ENCODE results near the gene AKAP8L.

AKAP8L gene

DNA sequence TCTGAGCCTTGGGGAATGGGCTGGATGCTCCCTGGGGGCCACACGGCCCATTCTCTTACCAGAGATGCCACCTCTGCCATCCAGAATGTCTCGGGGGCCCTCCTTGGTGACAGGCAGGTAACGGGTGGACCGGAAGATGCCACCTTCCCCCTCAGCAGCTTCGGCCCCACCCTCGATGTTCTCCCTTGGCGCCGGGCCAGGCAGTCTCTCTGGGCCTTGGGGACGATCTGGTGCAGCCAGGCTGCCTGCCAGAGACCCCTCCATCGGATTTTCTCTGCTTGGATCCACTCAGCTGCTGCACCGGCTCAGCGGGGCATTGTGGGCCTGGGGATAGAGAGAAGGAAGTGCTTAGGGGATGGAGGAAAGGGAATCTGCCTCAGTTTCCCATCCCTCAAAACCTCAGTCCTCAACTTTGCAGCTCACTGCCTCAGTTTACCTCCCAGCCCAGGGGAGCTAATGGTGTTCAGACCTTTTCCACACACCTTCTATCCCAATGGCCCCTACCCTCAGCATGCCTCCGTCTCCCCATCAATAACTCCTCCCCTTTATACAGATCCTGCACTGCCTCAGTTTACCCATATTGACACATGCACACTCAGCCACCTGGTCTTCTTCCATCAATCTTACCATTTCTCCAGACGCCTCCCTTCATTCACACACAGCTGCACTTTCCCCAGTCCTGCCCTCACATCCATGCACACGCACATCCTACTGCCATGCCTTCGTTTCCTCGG is 29.4 kb upstream of the AKAP8L start:
- no peak for DNase-seq (ENCODE audit: low read depth)
- TF ChIP-seq, protein P1, sequence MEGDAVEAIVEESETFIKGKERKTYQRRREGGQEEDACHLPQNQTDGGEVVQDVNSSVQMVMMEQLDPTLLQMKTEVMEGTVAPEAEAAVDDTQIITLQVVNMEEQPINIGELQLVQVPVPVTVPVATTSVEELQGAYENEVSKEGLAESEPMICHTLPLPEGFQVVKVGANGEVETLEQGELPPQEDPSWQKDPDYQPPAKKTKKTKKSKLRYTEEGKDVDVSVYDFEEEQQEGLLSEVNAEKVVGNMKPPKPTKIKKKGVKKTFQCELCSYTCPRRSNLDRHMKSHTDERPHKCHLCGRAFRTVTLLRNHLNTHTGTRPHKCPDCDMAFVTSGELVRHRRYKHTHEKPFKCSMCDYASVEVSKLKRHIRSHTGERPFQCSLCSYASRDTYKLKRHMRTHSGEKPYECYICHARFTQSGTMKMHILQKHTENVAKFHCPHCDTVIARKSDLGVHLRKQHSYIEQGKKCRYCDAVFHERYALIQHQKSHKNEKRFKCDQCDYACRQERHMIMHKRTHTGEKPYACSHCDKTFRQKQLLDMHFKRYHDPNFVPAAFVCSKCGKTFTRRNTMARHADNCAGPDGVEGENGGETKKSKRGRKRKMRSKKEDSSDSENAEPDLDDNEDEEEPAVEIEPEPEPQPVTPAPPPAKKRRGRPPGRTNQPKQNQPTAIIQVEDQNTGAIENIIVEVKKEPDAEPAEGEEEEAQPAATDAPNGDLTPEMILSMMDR (IDR thresholded peaks at IDR 0.05; ENCODE audit: insufficient read depth, low read depth, low read length, missing control alignments), result no peak
- H3K4me3 ChIP-seq (ENCODE audit: low read depth, low read length), result no peak overlapping the region

DNA sequence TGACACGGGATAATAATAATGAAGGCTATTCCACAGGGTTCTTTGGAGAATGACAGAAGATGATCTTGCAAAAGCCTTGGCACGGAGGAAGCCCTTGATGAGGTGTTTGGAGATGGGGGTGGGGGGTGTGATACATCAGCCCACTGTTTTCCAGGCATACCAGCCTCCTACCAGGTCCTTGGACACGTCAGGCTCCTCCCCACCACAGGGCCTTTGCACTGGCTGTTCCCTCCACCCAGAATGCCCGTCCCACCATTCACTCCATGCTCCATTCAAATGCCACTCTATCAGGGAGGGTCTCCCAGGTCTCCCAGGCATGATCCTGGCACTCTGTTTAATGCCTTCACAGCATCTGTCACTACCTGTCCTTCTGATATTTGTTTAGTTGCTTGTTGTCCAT is 28.3 kb upstream of the AKAP8L start:
- DNase-seq (ENCODE audit: low read depth), result no peak
- TF ChIP-seq, protein P1 (IDR thresholded peaks at IDR 0.05; ENCODE audit: insufficient read depth, low read depth, low read length, missing control alignments), result no peak

DNA sequence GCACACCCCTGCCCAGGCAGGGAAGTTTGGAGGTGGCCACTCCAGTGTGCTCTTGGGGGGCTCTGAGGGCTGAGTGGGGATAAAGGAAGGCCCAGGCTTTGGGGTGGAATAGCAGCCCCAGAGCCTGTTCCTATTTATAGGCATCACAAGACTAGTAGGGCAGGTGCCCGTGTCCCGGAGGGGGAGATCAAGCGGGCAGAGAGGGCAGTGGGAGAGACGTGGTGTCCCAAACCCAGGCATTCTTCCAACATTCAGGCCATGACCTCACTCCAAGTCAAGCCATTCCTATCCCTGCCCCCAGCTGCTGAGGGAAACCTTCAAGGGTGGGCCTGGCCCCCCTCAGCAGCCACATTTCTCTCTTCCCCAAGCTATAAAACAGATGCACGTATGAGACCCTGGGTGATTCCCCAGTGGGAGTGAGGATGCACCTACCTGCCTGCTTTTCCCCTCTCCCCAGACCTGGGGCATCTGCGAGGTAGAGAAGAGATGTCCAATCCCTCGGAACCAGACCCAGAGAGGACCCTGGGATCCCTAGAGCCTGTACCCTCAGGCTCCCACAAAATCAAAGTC is 27.1 kb upstream of the AKAP8L start:
- no peak overlapping the region for H3K4me3 ChIP-seq (ENCODE audit: low read depth, low read length)
- no peak for DNase-seq (ENCODE audit: low read depth)
- TF ChIP-seq, protein P1 (IDR thresholded peaks at IDR 0.05; ENCODE audit: insufficient read depth, low read depth, low read length, missing control alignments), result no peak

More for the DNA sequence above, 28.3 kb upstream of the AKAP8L start:
- H3K4me3 ChIP-seq (ENCODE audit: low read depth, low read length), result no peak overlapping the region

DNA sequence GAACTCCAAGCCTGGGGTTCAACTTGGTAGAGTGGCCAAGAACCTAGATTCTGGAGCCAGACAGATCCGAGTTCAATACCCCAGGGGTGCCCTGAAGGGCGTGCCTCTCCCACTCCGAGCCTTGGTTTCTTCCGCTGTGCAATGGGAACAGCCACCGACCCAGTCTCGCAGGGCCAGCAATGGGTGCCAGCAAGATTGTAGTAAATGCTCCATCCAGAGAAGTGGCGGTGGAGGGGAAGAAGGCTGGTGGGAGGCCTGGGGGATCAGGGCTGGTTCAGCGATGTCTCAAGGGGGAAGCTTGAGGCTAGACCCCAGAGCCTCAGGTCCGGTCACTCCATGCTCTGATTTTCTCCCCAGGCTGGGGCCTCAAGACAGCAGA is 26.4 kb upstream of the AKAP8L start:
- DNase-seq (ENCODE audit: low read depth), result no peak
- H3K4me3 ChIP-seq (ENCODE audit: low read depth, low read length), result no peak overlapping the region
- TF ChIP-seq, protein P1 (IDR thresholded peaks at IDR 0.05; ENCODE audit: insufficient read depth, low read depth, low read length, missing control alignments), result no peak

DNA sequence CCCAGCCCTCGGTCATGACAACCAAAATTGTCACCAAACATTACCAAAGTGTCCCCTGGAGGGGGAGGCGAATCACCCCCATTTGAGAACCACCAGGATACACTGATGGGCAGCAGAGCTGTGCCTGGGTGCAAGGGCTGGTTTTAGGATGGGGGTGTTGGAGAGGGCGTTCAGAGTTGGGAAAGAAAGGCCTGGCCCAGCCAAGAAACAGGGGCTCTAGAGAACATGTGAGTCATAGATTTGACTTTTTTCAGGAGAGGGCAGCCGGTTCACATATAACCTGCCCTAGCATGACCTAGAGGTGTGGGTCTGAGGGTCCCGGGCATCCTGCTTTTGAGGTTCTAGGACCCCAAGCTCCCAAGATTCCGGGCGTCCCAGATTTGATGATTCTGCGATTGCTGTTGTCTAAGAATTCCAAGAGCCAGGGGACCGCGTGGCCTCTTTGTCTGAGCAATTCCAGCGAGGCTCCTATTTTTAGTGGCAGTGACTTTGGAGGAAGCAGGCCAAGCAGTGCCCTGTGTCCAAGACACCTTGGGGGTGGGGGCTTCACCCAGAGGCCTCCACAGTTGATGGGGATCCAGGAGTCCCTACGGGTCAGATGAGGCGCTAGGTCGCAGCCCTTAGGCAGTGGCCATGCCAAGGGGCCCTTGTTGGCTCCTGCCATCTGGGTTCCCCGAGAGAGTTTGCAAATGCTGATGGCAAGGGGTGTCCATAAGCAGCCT is 25.9 kb upstream of the AKAP8L start:
- TF ChIP-seq, protein P1 (IDR thresholded peaks at IDR 0.05; ENCODE audit: insufficient read depth, low read depth, low read length, missing control alignments), result no peak
- DNase-seq (ENCODE audit: low read depth), result no peak

DNA sequence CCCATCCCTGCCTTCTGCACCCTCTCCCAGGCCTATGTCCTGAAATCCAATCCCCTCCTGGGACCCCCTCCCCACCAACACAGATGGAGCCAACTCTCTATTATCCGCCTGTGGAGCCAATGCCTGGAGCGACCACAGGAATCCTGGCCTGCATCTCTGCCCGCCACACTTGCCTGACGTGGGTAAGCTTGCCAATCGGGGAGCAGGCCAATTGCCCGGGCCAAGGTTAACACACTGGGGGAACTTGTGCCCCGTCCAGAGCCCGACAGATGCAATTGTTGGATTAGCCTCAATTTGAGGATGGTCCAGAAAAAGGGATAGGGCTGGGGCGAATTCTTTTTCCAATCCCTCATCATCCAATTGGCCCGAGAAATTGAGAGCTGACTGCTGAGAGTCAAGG is 25.1 kb upstream of the AKAP8L start:
- DNase-seq (ENCODE audit: low read depth), result no peak
- H3K4me3 ChIP-seq (ENCODE audit: low read depth, low read length), result no peak overlapping the region
- TF ChIP-seq, protein P1 (IDR thresholded peaks at IDR 0.05; ENCODE audit: insufficient read depth, low read depth, low read length, missing control alignments), result no peak

More for the DNA sequence above, 25.9 kb upstream of the AKAP8L start:
- H3K4me3 ChIP-seq (ENCODE audit: low read depth, low read length), result no peak overlapping the region

Measured in GM12865 (cell line).